DND-41 (cell line): Measurements from ENCODE around the gene RAB28.

Experiments
- EZH2 ChIP-seq: IDR thresholded peaks from 3 replicates; pipeline ENCODE4 v1.6.1; 2012; ENCODE audit warnings: borderline replicate concordance, low read depth, mild to moderate bottlenecking, moderate library complexity, low read length, inconsistent platforms; ENCODE audit not compliant: severe bottlenecking
- TF ChIP-seq, protein P1 (sequence below): IDR thresholded peaks from 2 replicates; pipeline ENCODE4 v1.5.1; 2012; ENCODE audit warnings: borderline replicate concordance, low read length, moderate library complexity, mild to moderate bottlenecking; ENCODE audit not compliant: poor library complexity, severe bottlenecking; ENCODE audit errors: extremely low read depth

DNA sequence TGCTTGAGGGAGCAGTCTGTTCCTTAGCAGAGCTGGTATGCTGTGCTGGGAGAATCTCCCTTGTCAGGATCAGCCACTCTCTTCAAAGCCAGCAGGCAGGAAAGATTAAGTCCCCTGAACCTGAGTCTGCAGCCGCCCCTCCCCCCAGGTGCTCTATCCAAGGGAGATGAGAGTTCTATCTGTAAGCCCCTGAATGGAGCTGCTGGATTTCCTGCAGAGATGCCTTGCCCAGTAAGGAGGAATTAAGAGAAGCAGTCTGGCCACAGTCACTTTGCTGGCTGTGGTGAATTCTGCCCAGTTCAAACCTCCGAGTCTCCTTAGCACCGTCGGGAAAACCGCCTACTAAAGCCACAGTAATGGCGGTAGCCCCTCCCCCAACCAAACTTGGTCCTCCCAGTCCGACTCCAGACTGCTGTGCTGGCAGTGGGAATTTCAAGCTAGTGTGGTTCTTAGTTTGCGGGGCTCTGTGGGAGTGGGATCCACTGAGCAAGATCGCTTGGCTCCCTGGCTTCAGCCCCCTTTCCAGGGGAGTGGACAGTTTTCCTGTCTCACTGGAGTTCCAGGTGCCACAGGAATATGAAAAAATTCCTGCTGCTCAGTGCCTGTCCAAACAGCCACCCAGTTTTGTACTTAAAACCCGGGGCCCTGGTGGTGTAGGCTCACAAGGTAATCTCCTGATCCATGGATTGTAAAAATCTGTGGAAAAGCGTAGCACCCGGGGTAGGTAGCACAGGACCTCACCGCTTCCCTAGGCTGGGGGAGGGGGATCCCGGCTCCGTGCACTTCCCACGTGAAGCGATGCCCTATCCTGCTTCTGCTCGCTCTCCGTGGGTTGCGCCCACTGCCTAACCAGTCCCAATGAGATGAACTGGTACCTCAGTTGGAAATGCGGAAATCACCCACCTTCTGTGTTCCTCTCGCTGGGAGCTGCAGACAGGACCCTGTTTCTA lies 38.0 kb downstream of the RAB28 start:
- TF ChIP-seq, protein P1, sequence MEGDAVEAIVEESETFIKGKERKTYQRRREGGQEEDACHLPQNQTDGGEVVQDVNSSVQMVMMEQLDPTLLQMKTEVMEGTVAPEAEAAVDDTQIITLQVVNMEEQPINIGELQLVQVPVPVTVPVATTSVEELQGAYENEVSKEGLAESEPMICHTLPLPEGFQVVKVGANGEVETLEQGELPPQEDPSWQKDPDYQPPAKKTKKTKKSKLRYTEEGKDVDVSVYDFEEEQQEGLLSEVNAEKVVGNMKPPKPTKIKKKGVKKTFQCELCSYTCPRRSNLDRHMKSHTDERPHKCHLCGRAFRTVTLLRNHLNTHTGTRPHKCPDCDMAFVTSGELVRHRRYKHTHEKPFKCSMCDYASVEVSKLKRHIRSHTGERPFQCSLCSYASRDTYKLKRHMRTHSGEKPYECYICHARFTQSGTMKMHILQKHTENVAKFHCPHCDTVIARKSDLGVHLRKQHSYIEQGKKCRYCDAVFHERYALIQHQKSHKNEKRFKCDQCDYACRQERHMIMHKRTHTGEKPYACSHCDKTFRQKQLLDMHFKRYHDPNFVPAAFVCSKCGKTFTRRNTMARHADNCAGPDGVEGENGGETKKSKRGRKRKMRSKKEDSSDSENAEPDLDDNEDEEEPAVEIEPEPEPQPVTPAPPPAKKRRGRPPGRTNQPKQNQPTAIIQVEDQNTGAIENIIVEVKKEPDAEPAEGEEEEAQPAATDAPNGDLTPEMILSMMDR = no peak
- no peak for TF ChIP-seq EZH2
